IPS-18c (cell line): Measurements from ENCODE around the gene DUSP12.
A peak's percentile ranks its signal among the peaks of the same experiment; 100 is the strongest.

ENCODE experiments used
- H3K4me3 ChIP-seq: 2 replicates; pipeline ENCODE4 v1.7.0; 2013; ENCODE audit warnings: low read depth, mild to moderate bottlenecking, low read length, moderate library complexity; ENCODE audit not compliant: insufficient read depth
- H3K9me3 ChIP-seq: one replicate; pipeline ENCODE4 v1.6.1; 2013; ENCODE audit warnings: mild to moderate bottlenecking, low read length, moderate library complexity; ENCODE audit not compliant: control insufficient read depth, insufficient read depth

Gene DUSP12

GRCh38 chr1:161749509-161750407, at the start of gene DUSP12:
DUSP12 (plus strand) TSS chr1:161749786; CDS start chr1:161749802, 16 bp downstream.
- Histone ChIP-seq H3K9me3 (no peaks in the 10 kb centered on the region), H3K4me3 (peak within 1 kb of the TSS; percentile 100)

GRCh38 chr1:161702250-161702649, 47.3 kb upstream of the DUSP12 start:
- Histone ChIP-seq H3K4me3 (no peak overlapping the region), H3K9me3 (no peaks in the 10 kb centered on the region)

- Histone ChIP-seq H3K9me3 (no peaks in the 10 kb centered on the region), H3K4me3 (no peak overlapping the region)
Observed at GRCh38 chr1:161705537-161705936, 44.0 kb upstream of the DUSP12 start.

GRCh38 chr1:161706113-161706481, 43.5 kb upstream of the DUSP12 start:
- Histone ChIP-seq H3K4me3 (no peak overlapping the region), H3K9me3 (no peaks in the 10 kb centered on the region)

- Histone ChIP-seq H3K9me3 (no peaks in the 10 kb centered on the region), H3K4me3 (no peak within 1 kb of the TSS)
Observed at GRCh38 chr1:161706482-161707347, 42.9 kb upstream of the DUSP12 start, which contains the start of gene FCRLA. FCRLA (plus strand) TSS chr1:161707229; CDS start chr1:161707265, 36 bp downstream.

- H3K4me3 ChIP-seq: no peak overlapping the region
- H3K9me3 ChIP-seq: no peaks in the 10 kb centered on the region
Observed at GRCh38 chr1:161707503-161707902, 42.1 kb upstream of the DUSP12 start.

GRCh38 chr1:161709373-161709772, 40.2 kb upstream of the DUSP12 start:
- Histone ChIP-seq H3K4me3 (no peak overlapping the region), H3K9me3 (no peaks in the 10 kb centered on the region)

GRCh38 chr1:161710560-161710959, 39.0 kb upstream of the DUSP12 start:
- no peak overlapping the region for H3K4me3 ChIP-seq
- no peaks in the 10 kb centered on the region for H3K9me3 ChIP-seq

GRCh38 chr1:161718559-161719324, 30.8 kb upstream of the DUSP12 start:
- Histone ChIP-seq H3K9me3 (no peaks in the 10 kb centered on the region), H3K4me3 (no peak overlapping the region)

GRCh38 chr1:161719325-161719611, 30.3 kb upstream of the DUSP12 start:
- H3K4me3 ChIP-seq: no peak overlapping the region

GRCh38 chr1:161720422-161720821, 29.2 kb upstream of the DUSP12 start:
- H3K9me3 ChIP-seq: no peaks in the 10 kb centered on the region
- H3K4me3 ChIP-seq: no peak overlapping the region

More at GRCh38 chr1:161719325-161719611, 30.3 kb upstream of the DUSP12 start:
- H3K9me3 ChIP-seq: no peaks in the 10 kb centered on the region

- peak within 1 kb of the TSS; percentile 6; the same call in 1 of the 2 replicates for H3K4me3 ChIP-seq
Observed at GRCh38 chr1:161720956-161721737, 28.4 kb upstream of the DUSP12 start, which contains the start of gene FCRLB. FCRLB (plus strand) TSS chr1:161721544; CDS start chr1:161722673, 1,129 bp downstream.

GRCh38 chr1:161721738-161722343, 27.7 kb upstream of the DUSP12 start:
- no peaks in the 10 kb centered on the region for H3K9me3 ChIP-seq
- no peak overlapping the region for H3K4me3 ChIP-seq

More at GRCh38 chr1:161720956-161721737, 28.4 kb upstream of the DUSP12 start, which contains the start of gene FCRLB:
- H3K9me3 ChIP-seq: no peaks in the 10 kb centered on the region

- peak overlapping the region; percentile 6; the same call in 1 of the 2 replicates for H3K4me3 ChIP-seq
- peaks cover 3% of the 10 kb centered on the region for H3K9me3 ChIP-seq
Observed at GRCh38 chr1:161722406-161722805, 27.2 kb upstream of the DUSP12 start.

GRCh38 chr1:161723459-161724141, 26.0 kb upstream of the DUSP12 start:
- Histone ChIP-seq H3K4me3 (no peak overlapping the region), H3K9me3 (peaks cover 4% of the 10 kb centered on the region)
